Activated gamma-delta T cell (primary cell): Measurements from ENCODE around the gene RBM26.

Experiments used
- DNase-seq: peaks from one replicate; lab custom pipeline; 2025; lab: John Stamatoyannopoulos, UW

RBM26 gene

GRCh38 chr13:79273045-79273444 lies 133.0 kb downstream of the RBM26 start:
- DNase-seq, result no peak

GRCh38 chr13:79271616-79272015 lies 134.4 kb downstream of the RBM26 start:
- DNase-seq, result no peak

- DNase-seq, result no peak
Measured at GRCh38 chr13:79270859-79271258, 135.2 kb downstream of the RBM26 start.
